ENCODE measurements around the gene FLT1.

FLT1 gene

GRCh38 chr13:28313579-28313978 lies 181.3 kb downstream of the FLT1 start:
- no peak for DNase-seq (ENCODE audit: extremely low read depth, low read depth)
- TF ChIP-seq, protein P1, sequence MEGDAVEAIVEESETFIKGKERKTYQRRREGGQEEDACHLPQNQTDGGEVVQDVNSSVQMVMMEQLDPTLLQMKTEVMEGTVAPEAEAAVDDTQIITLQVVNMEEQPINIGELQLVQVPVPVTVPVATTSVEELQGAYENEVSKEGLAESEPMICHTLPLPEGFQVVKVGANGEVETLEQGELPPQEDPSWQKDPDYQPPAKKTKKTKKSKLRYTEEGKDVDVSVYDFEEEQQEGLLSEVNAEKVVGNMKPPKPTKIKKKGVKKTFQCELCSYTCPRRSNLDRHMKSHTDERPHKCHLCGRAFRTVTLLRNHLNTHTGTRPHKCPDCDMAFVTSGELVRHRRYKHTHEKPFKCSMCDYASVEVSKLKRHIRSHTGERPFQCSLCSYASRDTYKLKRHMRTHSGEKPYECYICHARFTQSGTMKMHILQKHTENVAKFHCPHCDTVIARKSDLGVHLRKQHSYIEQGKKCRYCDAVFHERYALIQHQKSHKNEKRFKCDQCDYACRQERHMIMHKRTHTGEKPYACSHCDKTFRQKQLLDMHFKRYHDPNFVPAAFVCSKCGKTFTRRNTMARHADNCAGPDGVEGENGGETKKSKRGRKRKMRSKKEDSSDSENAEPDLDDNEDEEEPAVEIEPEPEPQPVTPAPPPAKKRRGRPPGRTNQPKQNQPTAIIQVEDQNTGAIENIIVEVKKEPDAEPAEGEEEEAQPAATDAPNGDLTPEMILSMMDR (IDR thresholded peaks at IDR 0.05; ENCODE audit: low read depth, low read length) = peak; percentile 40

DNA sequence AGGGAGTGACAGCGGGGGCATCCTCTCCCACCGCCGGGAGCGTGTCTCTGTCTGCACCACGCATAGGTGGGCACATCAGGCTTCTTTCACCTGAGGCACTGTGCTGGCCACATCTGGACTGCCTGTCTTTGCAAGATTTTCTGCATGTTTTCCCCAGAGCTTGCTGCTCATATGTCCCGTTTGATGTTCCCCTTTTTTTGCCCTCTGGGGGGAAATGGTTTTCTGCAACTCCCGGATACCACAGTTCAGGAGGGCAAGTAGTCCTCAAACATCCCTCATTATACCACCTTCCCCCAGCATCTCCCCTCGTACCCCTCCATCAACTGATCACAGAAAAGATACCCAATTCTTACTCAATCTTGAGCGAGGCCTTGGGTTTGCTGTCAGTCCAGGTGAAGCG lies 188.6 kb downstream of the FLT1 start:
- TF ChIP-seq, protein P1 (IDR thresholded peaks at IDR 0.05; ENCODE audit: low read depth, low read length) = no peak
- no peak for DNase-seq (ENCODE audit: extremely low read depth, low read depth)

DNA sequence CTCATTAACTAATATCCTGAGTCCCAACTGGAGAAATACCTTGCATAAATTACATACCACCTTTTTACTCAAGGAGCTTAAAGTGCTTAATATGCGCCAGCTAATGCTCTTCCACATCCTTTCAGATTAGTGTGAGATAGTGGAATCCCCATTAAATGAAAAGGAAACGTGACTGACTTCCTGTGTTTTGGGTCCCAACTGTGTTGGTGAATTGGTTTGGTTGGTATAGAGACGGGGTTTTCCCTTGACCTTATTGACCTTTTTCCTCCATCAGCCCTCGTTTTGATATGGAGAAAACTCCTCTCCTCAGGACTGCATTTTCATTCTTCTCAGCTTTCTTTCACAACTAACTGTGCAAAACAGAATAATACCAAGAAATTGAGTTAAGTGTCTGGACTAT lies 193.1 kb downstream of the FLT1 start:
- TF ChIP-seq, protein P1 (IDR thresholded peaks at IDR 0.05; ENCODE audit: low read depth, low read length) = no peak
- no peak for DNase-seq (ENCODE audit: extremely low read depth, low read depth)

DNA sequence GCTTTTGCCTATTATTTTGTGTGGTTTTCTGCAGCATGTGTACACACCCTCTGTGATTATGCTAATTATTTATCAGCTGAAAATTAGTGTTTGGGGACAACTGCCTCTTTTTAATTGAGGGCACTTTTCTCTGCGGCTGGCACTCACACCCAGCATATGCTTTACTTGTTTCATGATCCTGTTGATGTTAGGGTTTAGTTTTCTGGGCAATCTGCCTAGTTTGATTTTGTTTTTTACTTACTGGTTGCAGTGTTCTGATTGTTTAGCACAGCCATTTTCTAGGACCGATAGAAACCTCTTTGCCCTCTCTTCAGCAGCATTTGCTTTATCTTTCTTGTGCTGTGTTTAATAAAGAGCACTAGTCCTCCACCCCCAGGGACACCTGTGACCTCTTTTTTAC lies 195.0 kb downstream of the FLT1 start:
- DNase-seq (ENCODE audit: extremely low read depth, low read depth) = no peak
- TF ChIP-seq, protein P1 (IDR thresholded peaks at IDR 0.05; ENCODE audit: low read depth, low read length) = no peak

- DNase-seq (ENCODE audit: extremely low read depth, low read depth) = no peak
These were observed 197.6 kb downstream of the FLT1 start for GRCh38 chr13:28297341-28297740.

GRCh38 chr13:28286263-28286662 lies 208.7 kb downstream of the FLT1 start:
- no peak for DNase-seq (ENCODE audit: extremely low read depth, low read depth)
- TF ChIP-seq, protein P1 (IDR thresholded peaks at IDR 0.05; ENCODE audit: low read depth, low read length) = no peak

More at GRCh38 chr13:28297341-28297740, 197.6 kb downstream of the FLT1 start:
- TF ChIP-seq, protein P1 (IDR thresholded peaks at IDR 0.05; ENCODE audit: low read depth, low read length) = no peak

GRCh38 chr13:28283600-28283999 lies 211.3 kb downstream of the FLT1 start:
- no peak for DNase-seq (ENCODE audit: extremely low read depth, low read depth)
- TF ChIP-seq, protein P1 (IDR thresholded peaks at IDR 0.05; ENCODE audit: low read depth, low read length) = no peak

Data from AG09319 (cell line).